Body of pancreas (tissue), 4 donors: Measurements from ENCODE around the gene RBBP8NL. TPM values are rescaled to one million over a fixed set of nuclear protein-coding genes. Genes with fewer than 3 reads are reported as not detected.

ENCODE experiments used
- ATAC-seq: fragments of 150-250 bp; one replicate; pipeline ENCODE4 v1.9.1; 2016
- DNase-seq, 4 donors: peaks; one replicate each; pipeline ENCODE4 v3.0.0-alpha.2; 2019
- H3K27ac ChIP-seq, 4 donors: fragments of 200-600 bp; sonication (generic); 1 replicate in 3 of 4; 2 replicates in 1 of 4; pipeline versions ENCODE4 v1.5.1 to v1.6.1; 2016 to 2019; ENCODE audit warnings: mild to moderate bottlenecking in 1 of 4, mixed read lengths in 1 of 4, moderate library complexity in 1 of 4
- H3K27me3 ChIP-seq, 2 donors: fragments of 200-600 bp; sonication (generic); one replicate each; pipeline ENCODE4 v1.6.0; 2016; ENCODE audit warnings: mild to moderate bottlenecking in 1 of 2
- H3K36me3 ChIP-seq, 2 donors: fragments of 200-600 bp; sonication (generic); replicated peaks in 1 of 2; 2 replicates each; pipeline ENCODE4 v1.5.1; 2016; ENCODE audit warnings: low read depth in 2 of 2; ENCODE audit not compliant: insufficient read depth in 1 of 2
- H3K4me1 ChIP-seq: fragments of 200-600 bp; sonication (generic); one replicate; pipeline ENCODE4 v1.6.0; 2016
- H3K4me3 ChIP-seq, 2 donors: fragments of 200-600 bp; sonication (generic); 1 replicate in 1 of 2; 2 replicates in 1 of 2; pipeline ENCODE4 v1.5.1; 2016 to 2019
- H3K9me3 ChIP-seq, 3 donors: fragments of 200-600 bp; sonication (generic); 1 replicate in 2 of 3; 2 replicates in 1 of 3; pipeline ENCODE4 v1.5.1; 2016
- CTCF ChIP-seq, 7 experiments: fragments of 450-650 bp in 4 of 7; fragments of 200-600 bp in 3 of 7; sonication (generic) in 3 of 7; IDR thresholded peaks; one replicate each; pipeline ENCODE4 v1.5.1; 2016 to 2019; ENCODE audit warnings: antibody characterized with exemption in 7 of 7
- POLR2A ChIP-seq, 3 donors: fragments of 450-650 bp; IDR thresholded peaks; one replicate each; pipeline ENCODE4 v1.6.1; 2016; ENCODE audit warnings: antibody characterized with exemption in 3 of 3, mild to moderate bottlenecking in 2 of 3
- WGBS, 2 donors: methylation state at CpG; one replicate each; pipeline ENCODE4 v1.1.5; 2017; 5-methylcytosine and 5-hydroxymethylcytosine counted together
- intact Hi-C: fragments of 100-400 bp; cut with DNase I; formaldehyde crosslinking; loops from one replicate; pipeline ENCODE4 v1.15.1; 2023
- total RNA-seq, 2 donors: library from RNA; depleted of rRNA; stranded (reverse); fragments of >200 nt; gene quantifications; one replicate each; pipeline ENCODE4 v1.1.0, GENCODE V29; 2016

The RBBP8NL gene
- total RNA-seq, 2 donors from 2014 or later: 2.3 TPM

DNA sequence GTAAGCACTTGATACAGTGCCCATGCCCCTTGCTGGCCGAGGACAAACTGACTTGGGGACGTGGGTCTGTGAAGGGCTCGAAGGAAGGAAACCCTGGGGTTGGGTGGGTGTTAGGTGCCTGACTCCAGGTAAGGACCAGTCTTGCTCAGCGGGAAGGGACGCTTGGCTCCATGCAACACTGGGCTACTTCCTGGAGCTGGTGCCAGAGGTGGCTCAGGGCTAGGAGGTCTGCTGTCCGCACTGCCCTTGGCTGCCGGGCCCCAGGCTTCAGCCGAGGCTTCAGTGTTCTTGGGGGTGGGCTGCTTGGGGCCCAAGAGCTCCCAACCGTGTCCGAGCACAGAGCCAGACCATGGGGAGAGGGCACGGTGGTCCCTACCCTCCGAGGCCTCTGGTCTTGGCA, 43.1 kb upstream of the RBBP8NL start:
- intact Hi-C loops: no loop called here
- 72 to 79% methylated on average over 4 to 12 of the region's 12 CpGs for WGBS, 2 donors

GRCh38 chr20:62470001-62470400, 42.7 kb upstream of the RBBP8NL start:
- Histone ChIP-seq H3K4me1 (no peaks in the 10 kb centered on the region), H3K27me3 (peaks cover 0 to 4% of the 10 kb centered on the region in 2 donors), H3K4me3 (no peak overlapping the region), H3K36me3 (no peaks in the 10 kb centered on the region), H3K27ac (no peak overlapping the region), H3K9me3 (no peaks in the 10 kb centered on the region)
- WGBS, 2 donors: 43 to 48% methylated on average over 18 of the region's 18 CpGs
- ATAC-seq (no peak), DNase-seq (no peak)
- TF ChIP-seq POLR2A (IDR thresholded peaks at IDR 0.05) (no peak), CTCF (IDR thresholded peaks at IDR 0.05) (no peak)
- intact Hi-C loops: no loop called here

More for the DNA sequence above, 43.1 kb upstream of the RBBP8NL start:
- H3K36me3 ChIP-seq: no peaks in the 10 kb centered on the region
- H3K4me1 ChIP-seq: peaks cover 5% of the 10 kb centered on the region
- H3K27ac ChIP-seq: no peak overlapping the region
- peaks cover 0 to 8% of the 10 kb centered on the region in 2 donors for H3K27me3 ChIP-seq
- TF ChIP-seq CTCF (IDR thresholded peaks at IDR 0.05) (no peak), POLR2A (IDR thresholded peaks at IDR 0.05) (no peak)
- H3K4me3 ChIP-seq: no peak overlapping the region
- no peaks in the 10 kb centered on the region for H3K9me3 ChIP-seq
- ATAC-seq: no peak
- no peak for DNase-seq

DNA sequence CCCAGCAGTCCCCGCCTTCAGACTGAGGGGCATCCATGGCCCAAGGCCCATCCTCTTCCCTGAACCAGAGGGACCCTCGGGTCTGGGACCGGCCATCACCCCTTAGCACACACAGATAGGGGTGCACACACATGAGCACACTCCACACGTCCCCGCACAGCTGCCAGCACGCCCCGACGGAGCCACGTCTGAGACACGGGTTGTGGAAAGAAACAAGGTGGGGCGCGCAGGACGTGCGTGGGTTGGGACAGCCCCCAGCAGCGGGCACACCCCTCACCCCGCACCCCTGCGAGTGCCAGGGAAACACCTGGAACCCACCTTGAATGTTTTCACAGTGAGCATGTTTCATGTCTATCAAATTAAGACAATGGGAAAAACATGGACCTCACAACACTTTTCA, 42.0 kb upstream of the RBBP8NL start:
- H3K4me3 ChIP-seq: no peak overlapping the region
- H3K27me3 ChIP-seq: no peaks in the 10 kb centered on the region
- H3K36me3 ChIP-seq: no peaks in the 10 kb centered on the region
- TF ChIP-seq POLR2A (IDR thresholded peaks at IDR 0.05) (no peak), CTCF (IDR thresholded peaks at IDR 0.05) (no peak)
- ATAC-seq (no peak), DNase-seq (no peak)
- no peaks in the 10 kb centered on the region for H3K4me1 ChIP-seq
- H3K9me3 ChIP-seq: no peaks in the 10 kb centered on the region
- intact Hi-C loops: no loop called here
- H3K27ac ChIP-seq: no peak overlapping the region
- WGBS, 2 donors: 71 to 81% methylated on average over 8 to 17 of the region's 17 CpGs

GRCh38 chr20:62466806-62467537, 39.6 kb upstream of the RBBP8NL start:
- intact Hi-C loops: no loop called here
- ATAC-seq (no peak), DNase-seq (no peak)
- H3K4me1 ChIP-seq: no peaks in the 10 kb centered on the region
- WGBS, 2 donors: 20 to 72% methylated on average over 1 to 18 of the region's 19 CpGs
- no peak for TF ChIP-seq CTCF (IDR thresholded peaks at IDR 0.05)
- no peak for TF ChIP-seq POLR2A (IDR thresholded peaks at IDR 0.05)
- H3K9me3 ChIP-seq: no peaks in the 10 kb centered on the region
- H3K27me3 ChIP-seq: no peaks in the 10 kb centered on the region
- H3K36me3 ChIP-seq: no peaks in the 10 kb centered on the region
- no peak overlapping the region for H3K27ac ChIP-seq
- no peak overlapping the region for H3K4me3 ChIP-seq
